C4-2B (cell line): ENCODE data around the gene USP7.

Experiments
- H3K27ac ChIP-seq: fragments of 450-650 bp; 2 replicates; pipeline ENCODE4 v1.5.1; 2017
- ZFX ChIP-seq: fragments of 450-650 bp; IDR thresholded peaks from 2 replicates; pipeline ENCODE4 v1.6.1; 2017
- TF ChIP-seq, protein P1 (sequence below): fragments of 450-650 bp; conservative IDR thresholded peaks from 2 replicates; pipeline ENCODE4 v1.5.1; 2017; ENCODE audit warnings: mild to moderate bottlenecking

Gene USP7

DNA sequence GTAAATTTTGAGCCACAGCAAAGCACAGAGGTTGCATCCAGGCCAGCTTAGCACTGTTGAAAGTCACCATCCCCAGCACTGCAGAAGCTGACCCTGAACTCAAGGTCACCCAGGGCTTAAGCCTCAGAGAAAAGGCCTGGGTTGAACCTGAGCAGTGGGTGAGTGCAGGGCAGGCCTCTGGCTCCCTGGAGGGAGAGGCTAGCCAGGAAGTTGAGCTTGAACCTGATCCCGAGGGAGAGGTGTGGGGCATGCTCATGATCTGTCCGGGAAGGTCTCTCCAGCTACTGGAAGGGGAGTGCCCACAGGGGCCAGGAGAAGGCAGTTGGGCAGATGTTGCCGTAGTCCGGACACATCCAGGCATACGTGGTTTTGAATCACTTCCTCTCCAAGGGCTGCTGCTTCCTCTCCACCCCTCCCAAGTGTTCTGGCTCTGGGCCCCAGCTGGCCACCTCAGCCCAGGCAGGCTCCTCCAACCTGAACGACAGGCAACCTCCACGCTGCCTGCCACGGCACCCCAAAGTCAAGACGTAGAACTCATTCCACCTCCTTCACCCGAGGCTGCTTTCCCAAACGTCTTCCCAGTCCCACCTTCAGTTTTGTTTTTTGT is 113.3 kb downstream of the USP7 start:
- no peak overlapping the region for H3K27ac ChIP-seq
- TF ChIP-seq, protein P1, sequence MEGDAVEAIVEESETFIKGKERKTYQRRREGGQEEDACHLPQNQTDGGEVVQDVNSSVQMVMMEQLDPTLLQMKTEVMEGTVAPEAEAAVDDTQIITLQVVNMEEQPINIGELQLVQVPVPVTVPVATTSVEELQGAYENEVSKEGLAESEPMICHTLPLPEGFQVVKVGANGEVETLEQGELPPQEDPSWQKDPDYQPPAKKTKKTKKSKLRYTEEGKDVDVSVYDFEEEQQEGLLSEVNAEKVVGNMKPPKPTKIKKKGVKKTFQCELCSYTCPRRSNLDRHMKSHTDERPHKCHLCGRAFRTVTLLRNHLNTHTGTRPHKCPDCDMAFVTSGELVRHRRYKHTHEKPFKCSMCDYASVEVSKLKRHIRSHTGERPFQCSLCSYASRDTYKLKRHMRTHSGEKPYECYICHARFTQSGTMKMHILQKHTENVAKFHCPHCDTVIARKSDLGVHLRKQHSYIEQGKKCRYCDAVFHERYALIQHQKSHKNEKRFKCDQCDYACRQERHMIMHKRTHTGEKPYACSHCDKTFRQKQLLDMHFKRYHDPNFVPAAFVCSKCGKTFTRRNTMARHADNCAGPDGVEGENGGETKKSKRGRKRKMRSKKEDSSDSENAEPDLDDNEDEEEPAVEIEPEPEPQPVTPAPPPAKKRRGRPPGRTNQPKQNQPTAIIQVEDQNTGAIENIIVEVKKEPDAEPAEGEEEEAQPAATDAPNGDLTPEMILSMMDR: no peak
- TF ChIP-seq ZFX: no peak

DNA sequence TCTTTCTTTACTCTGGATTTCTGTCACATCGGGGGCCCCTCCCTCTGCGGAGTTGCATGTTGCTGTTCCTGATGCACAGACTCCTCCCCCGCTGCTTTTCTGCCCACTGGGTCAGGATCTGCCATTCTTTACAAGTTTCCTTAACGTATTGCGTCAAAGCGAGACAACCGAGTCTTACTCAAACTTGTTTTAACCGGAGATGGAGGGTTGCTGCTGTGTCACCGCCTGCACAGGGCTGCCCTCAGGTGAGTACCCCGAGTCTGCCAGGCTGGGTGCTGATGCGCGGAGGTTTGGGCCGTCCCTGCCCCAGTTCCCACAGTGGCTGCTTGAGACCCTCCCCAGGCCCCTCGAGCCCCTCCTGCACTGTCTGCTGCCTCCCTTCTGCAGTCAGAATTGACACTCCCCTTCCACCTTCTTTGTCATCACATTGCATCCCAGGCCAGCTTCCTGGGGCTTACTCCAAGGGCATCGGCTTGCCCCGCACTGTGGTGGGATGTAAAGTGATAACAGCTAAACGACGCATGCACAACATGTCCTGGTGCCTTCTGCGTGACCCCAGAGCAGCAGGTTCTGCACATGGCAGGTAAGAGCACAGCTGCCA is 114.2 kb downstream of the USP7 start:
- no peak for TF ChIP-seq ZFX
- TF ChIP-seq, protein P1: no peak
- no peak overlapping the region for H3K27ac ChIP-seq

GRCh38 chr16:8848939-8849391 is 114.7 kb downstream of the USP7 start:
- no peak overlapping the region for H3K27ac ChIP-seq
- TF ChIP-seq ZFX: no peak
- TF ChIP-seq, protein P1: no peak

DNA sequence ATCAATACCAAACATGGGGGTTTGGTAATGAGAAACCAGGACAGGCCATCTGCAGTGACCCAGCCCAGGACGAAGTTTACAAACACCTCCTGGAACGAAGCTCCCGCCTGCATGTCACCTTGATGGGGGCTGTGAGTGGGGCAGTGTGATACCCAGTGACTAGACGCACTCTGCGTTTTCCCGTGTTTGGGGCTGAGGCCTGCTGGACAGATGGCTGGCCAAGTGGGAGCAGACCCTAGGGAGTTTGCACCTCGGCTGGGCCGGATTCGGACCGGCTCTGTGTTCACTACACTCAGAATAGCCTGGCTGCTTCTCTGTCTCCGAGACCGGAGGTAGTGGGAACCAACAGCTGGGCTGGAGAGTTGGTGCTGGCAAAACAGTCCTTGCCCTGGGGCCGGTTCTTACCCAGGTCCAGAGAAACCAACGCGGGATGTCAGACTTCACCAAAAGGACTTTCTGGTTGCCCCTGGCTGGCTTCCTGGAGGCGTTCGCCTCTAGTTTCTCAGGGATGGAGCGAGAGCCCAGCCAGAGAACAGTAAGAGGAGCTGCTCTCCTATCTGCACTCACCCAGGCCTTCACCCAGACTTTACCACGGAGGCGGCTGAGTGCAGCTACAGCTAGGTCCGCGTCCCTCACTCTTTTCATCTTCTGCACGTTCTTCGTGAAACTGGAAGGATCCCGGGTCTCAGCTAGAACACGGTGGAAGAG is 115.3 kb downstream of the USP7 start:
- H3K27ac ChIP-seq: no peak overlapping the region
- no peak for TF ChIP-seq ZFX

- H3K27ac ChIP-seq: no peak overlapping the region
- TF ChIP-seq ZFX: no peak
- TF ChIP-seq, protein P1: no peak
These were observed 116.1 kb downstream of the USP7 start for GRCh38 chr16:8847623-8848022.

- TF ChIP-seq, protein P1: no peak
- no peak for TF ChIP-seq ZFX
- no peak overlapping the region for H3K27ac ChIP-seq
These were observed 116.6 kb downstream of the USP7 start for GRCh38 chr16:8847145-8847544.

- H3K27ac ChIP-seq: no peak overlapping the region
- TF ChIP-seq, protein P1: no peak
- no peak for TF ChIP-seq ZFX
These were observed 117.2 kb downstream of the USP7 start for GRCh38 chr16:8846401-8846932.
